K562 (cell line): Measurements from ENCODE around the gene SEMA3G. TPM values are rescaled to one million over a fixed set of nuclear protein-coding genes. Genes with fewer than 3 reads are reported as not detected.

Experiments used
- ATAC-seq: fragments of 200-7000 bp; cut with Tn5 transposase; 3 replicates; pipeline ENCODE4 v1.9.1; 2020; ENCODE audit warnings: moderate library complexity
- BruUV-seq: library from RNA; stranded (reverse); fragments of 400-500 nt; replicated peaks from 2 replicates; lab custom pipeline; 2021; lab: Mats Ljungman, UMichigan
- CTCF ChIA-PET: fragments of 300-600 bp; formaldehyde crosslinking; extraction: SDS; loops from one replicate; lab custom pipeline; 2021; ENCODE audit warnings: low intra/inter-chr PET ratio; lab: Yijun Ruan, JAX
- POLR2A ChIA-PET: fragments of 300-600, 350-650 bp; sonication (Branson Sonifier 250); formaldehyde crosslinking; extraction: SDS; loops from one replicate; lab custom pipeline; 2021; ENCODE audit warnings: antibody characterized with exemption, inconsistent platforms; lab: Yijun Ruan, JAX
- DNase-seq, 4 experiments: peaks; one replicate each; pipeline versions ENCODE4 v3.0.0 to v3.0.0-alpha.2; 2011 to 2018; ENCODE audit warnings: low spot score in 3 of 4, mixed read lengths in 3 of 4; ENCODE audit errors: extremely low read depth in 1 of 4
- FAIRE-seq: peaks from 2 replicates; lab custom pipeline; 2011; peaks lifted over from hg19 to GRCh38; lab: Jason Lieb, UNC
- H2AFZ ChIP-seq: 2 replicates; pipeline ENCODE4 v1.6.0; 2011; ENCODE audit warnings: low read depth, low read length, control low read depth, inconsistent platforms
- H3K27ac ChIP-seq: fragments of 200-600 bp; 3 replicates; pipeline ENCODE4 v1.8.0; 2011; ENCODE audit warnings: low read depth, mild to moderate bottlenecking, control low read depth, inconsistent platforms, low read length, moderate library complexity, mixed read lengths; ENCODE audit errors: extremely low read depth
- H3K27me3 ChIP-seq, 2 experiments: fragments of 300-600 bp in 1 of 2; 2 replicates in 1 of 2; 3 replicates in 1 of 2; pipeline versions ENCODE4 v1.6.0 to v1.8.0; 2011; ENCODE audit warnings: inconsistent platforms in 2 of 2, low read length in 2 of 2, mild to moderate bottlenecking in 1 of 2, mixed read lengths in 1 of 2, moderate library complexity in 1 of 2; ENCODE audit not compliant: control insufficient read depth in 2 of 2, insufficient read depth in 2 of 2
- H3K36me3 ChIP-seq: fragments of 300-600 bp; 3 replicates; pipeline ENCODE4 v1.8.0; 2011; ENCODE audit warnings: mild to moderate bottlenecking, low read length, inconsistent platforms; ENCODE audit not compliant: control insufficient read depth, insufficient read depth
- H3K4me1 ChIP-seq, 2 experiments: fragments of 200-600 bp in 1 of 2; replicated peaks in 1 of 2; 2 replicates in 1 of 2; 3 replicates in 1 of 2; pipeline versions ENCODE4 v1.5.1 to v1.8.0; 2011; ENCODE audit warnings: inconsistent platforms in 2 of 2, low read length in 2 of 2, mild to moderate bottlenecking in 1 of 2, mixed read lengths in 1 of 2, moderate library complexity in 1 of 2; ENCODE audit not compliant: control insufficient read depth in 2 of 2, insufficient read depth in 2 of 2
- H3K4me2 ChIP-seq: 2 replicates; pipeline ENCODE4 v1.6.1; 2011; ENCODE audit warnings: low read length, control low read depth, inconsistent platforms, mixed read lengths; ENCODE audit not compliant: insufficient read depth
- H3K4me3 ChIP-seq: fragments of 200-600 bp; sonication (generic), shearing (Covaris generic); 2 replicates; pipeline ENCODE4 v1.5.1; 2016; ENCODE audit warnings: control low read depth, inconsistent platforms
- H3K79me2 ChIP-seq: fragments of 200-600 bp; 3 replicates; pipeline ENCODE4 v1.8.0; 2011; ENCODE audit warnings: low read length, inconsistent platforms; ENCODE audit not compliant: control insufficient read depth, insufficient read depth
- H3K9ac ChIP-seq, 2 experiments: 2 replicates each; pipeline versions ENCODE4 v1.6.0 to v1.6.1; 2011; ENCODE audit warnings: low read depth in 2 of 2, low read length in 2 of 2, control low read depth in 1 of 2, inconsistent platforms in 1 of 2, mild to moderate bottlenecking in 1 of 2, mixed read lengths in 1 of 2; ENCODE audit not compliant: insufficient read depth in 1 of 2
- H3K9me1 ChIP-seq: one replicate; pipeline ENCODE4 v1.6.0; 2011; ENCODE audit warnings: inconsistent platforms, mild to moderate bottlenecking, low read length, moderate library complexity; ENCODE audit not compliant: control insufficient read depth, insufficient read depth
- H3K9me3 ChIP-seq: replicated peaks from 2 replicates; pipeline ENCODE4 v1.5.1; 2011; ENCODE audit warnings: low read depth, low read length, inconsistent platforms; ENCODE audit not compliant: control insufficient read depth, insufficient read depth
- H4K20me1 ChIP-seq: replicated peaks from 2 replicates; pipeline ENCODE4 v1.6.1; 2011; ENCODE audit warnings: low read length, inconsistent platforms, mixed read lengths; ENCODE audit not compliant: control insufficient read depth, insufficient read depth
- CBX5 ChIP-seq: IDR thresholded peaks from 2 replicates; pipeline ENCODE4 v1.6.1; 2014; ENCODE audit warnings: low read depth, borderline replicate concordance
- ELF2 ChIP-seq: fragments of 250-450 bp; sonication (Bioruptor Pico); IDR thresholded peaks from 2 replicates; pipeline ENCODE4 v1.5.0; 2021; ENCODE audit warnings: mild to moderate bottlenecking
- GATAD2A ChIP-seq: fragments of 450-650 bp; IDR thresholded peaks from 2 replicates; pipeline ENCODE4 v1.6.1; 2017
- HNRNPL ChIP-seq: fragments of 200-400 bp; formaldehyde crosslinking; IDR thresholded peaks from 2 replicates; pipeline ENCODE4 v1.6.1; 2017; ENCODE audit warnings: low read depth, mild to moderate bottlenecking, low read length
- KLF16 ChIP-seq: IDR thresholded peaks from 2 replicates; pipeline ENCODE4 v1.6.1; 2016; ENCODE audit warnings: antibody characterized with exemption
- NR3C1 ChIP-seq: sonication (generic); formaldehyde crosslinking; IDR thresholded peaks from 2 replicates; pipeline ENCODE4 v1.8.1; 2022; ENCODE audit warnings: missing genetic modification reagents
- POLR2AphosphoS5 ChIP-seq: IDR thresholded peaks from 2 replicates; pipeline ENCODE4 v1.6.1; 2011; ENCODE audit warnings: mild to moderate bottlenecking, low read depth, low read length, moderate library complexity; ENCODE audit not compliant: control insufficient read depth, insufficient read depth
- STAT5A ChIP-seq: IDR thresholded peaks from 2 replicates; pipeline ENCODE4 v1.6.1; 2012; ENCODE audit warnings: low read length, inconsistent platforms, borderline replicate concordance
- ZNF212 ChIP-seq: fragments of 450-650 bp; formaldehyde crosslinking; IDR thresholded peaks from 2 replicates; pipeline ENCODE4 v1.4.0; 2020; ENCODE audit warnings: mild to moderate bottlenecking
- ZNF431 ChIP-seq: sonication (generic); formaldehyde crosslinking; IDR thresholded peaks from 2 replicates; pipeline ENCODE4 v1.8.0; 2022; ENCODE audit warnings: mild to moderate bottlenecking, missing genetic modification reagents
- ZNF766 ChIP-seq: fragments of 200-800 bp; sonication (Bioruptor generic); conservative IDR thresholded peaks from 2 replicates; pipeline ENCODE4 v1.6.1; 2016; ENCODE audit warnings: missing genetic modification characterization, missing compliant biosample characterization
- WGBS: fragments of 100-300 bp; shearing (Covaris generic); methylation state at CpG from one replicate; pipeline ENCODE4 v1.1.6; 2016; ENCODE audit warnings: low coverage, mixed read lengths; ENCODE audit not compliant: insufficient coverage; ENCODE audit errors: missing lambda C conversion rate; 5-methylcytosine and 5-hydroxymethylcytosine counted together
- in situ Hi-C: fragments of 300-500 bp; cut with MboI; formaldehyde crosslinking; loops from 4 replicates; pipeline ENCODE4 v1.15.0; 2018; ENCODE audit warnings: inconsistent platforms, mixed read lengths
- intact Hi-C: fragments of 100-400 bp; cut with micrococcal nuclease; formaldehyde crosslinking; loops from 2 replicates; pipeline ENCODE4 v1.14.2; 2022
- polyA plus RNA-seq, 8 experiments: library from polyadenylated mRNA; depleted of rRNA in 4 of 8; stranded (reverse) in 5 of 8; unstranded in 3 of 8; fragments of >200 nt; fragmentation: Nextera tagmentation in 2 of 8; fragmentation: Illumina TruSeq in 1 of 8; extraction: Ambion mirVana in 2 of 8; extraction: Trizol in 1 of 8; gene quantifications; 2 replicates each; pipeline versions ENCODE4 v1.2.1 to v1.2.3, GENCODE V29; 2011 to 2014; ENCODE audit warnings: inconsistent platforms in 1 of 8, missing spikeins in 1 of 8
- total RNA-seq, 7 experiments: library from RNA; depleted of rRNA in 6 of 7; stranded (reverse); fragments of >200 nt in 6 of 7; fragmentation: Illumina TruSeq in 2 of 7; extraction: Trizol in 2 of 7; gene quantifications; 2 replicates each; pipeline versions ENCODE4 v1.2.1 to v1.2.3, GENCODE V29; 2011 to 2021; ENCODE audit warnings: low replicate concordance in 1 of 7
- TF ChIP-seq, protein P1 (sequence below): sonication (generic); formaldehyde crosslinking; IDR thresholded peaks from 2 replicates; pipeline ENCODE4 v1.8.1; 2023; ENCODE audit warnings: mild to moderate bottlenecking, missing genetic modification reagents
- TF ChIP-seq, protein P2 (sequence below): fragments of 450-650 bp; formaldehyde crosslinking; IDR thresholded peaks from 2 replicates; pipeline ENCODE4 v1.4.0; 2022; ENCODE audit warnings: missing genetic modification characterization
- TF ChIP-seq, protein P3 (sequence below): IDR thresholded peaks from 2 replicates; pipeline ENCODE4 v1.6.1; 2011; ENCODE audit not compliant: insufficient read length; ENCODE audit errors: extremely low read depth

Gene SEMA3G
- total and polyA plus RNA-seq, 9 of the 15 experiments (the other 6 are each of a cell fraction or from before 2014, with no cell fraction given) = 0.04 to 0.07 (median 0.05) TPM; not detected in 6

DNA sequence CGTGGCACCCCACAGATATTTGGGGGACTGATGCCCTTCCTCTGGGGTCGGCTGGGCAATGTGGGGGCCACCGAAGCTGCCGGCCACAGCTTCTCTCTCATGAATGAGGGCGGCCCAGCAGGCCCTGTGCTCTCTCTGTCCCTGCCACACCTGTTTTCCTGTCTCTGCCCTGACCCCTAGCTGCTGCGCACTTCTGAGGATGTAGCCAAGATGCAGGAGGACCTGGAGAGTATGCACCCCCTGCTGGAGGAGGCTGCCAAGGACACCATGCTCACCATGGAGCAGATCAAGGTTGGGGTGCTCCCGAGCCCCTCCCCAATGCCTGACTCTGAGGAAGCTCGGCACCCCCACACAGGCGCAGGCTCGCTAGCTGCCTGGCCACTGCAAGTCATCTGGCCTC is 59.7 kb downstream of the SEMA3G start (continued):
- TF ChIP-seq, protein P1, sequence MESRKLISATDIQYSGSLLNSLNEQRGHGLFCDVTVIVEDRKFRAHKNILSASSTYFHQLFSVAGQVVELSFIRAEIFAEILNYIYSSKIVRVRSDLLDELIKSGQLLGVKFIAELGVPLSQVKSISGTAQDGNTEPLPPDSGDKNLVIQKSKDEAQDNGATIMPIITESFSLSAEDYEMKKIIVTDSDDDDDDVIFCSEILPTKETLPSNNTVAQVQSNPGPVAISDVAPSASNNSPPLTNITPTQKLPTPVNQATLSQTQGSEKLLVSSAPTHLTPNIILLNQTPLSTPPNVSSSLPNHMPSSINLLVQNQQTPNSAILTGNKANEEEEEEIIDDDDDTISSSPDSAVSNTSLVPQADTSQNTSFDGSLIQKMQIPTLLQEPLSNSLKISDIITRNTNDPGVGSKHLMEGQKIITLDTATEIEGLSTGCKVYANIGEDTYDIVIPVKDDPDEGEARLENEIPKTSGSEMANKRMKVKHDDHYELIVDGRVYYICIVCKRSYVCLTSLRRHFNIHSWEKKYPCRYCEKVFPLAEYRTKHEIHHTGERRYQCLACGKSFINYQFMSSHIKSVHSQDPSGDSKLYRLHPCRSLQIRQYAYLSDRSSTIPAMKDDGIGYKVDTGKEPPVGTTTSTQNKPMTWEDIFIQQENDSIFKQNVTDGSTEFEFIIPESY (CRISPR knock-in tag) = peak; percentile 99

DNA sequence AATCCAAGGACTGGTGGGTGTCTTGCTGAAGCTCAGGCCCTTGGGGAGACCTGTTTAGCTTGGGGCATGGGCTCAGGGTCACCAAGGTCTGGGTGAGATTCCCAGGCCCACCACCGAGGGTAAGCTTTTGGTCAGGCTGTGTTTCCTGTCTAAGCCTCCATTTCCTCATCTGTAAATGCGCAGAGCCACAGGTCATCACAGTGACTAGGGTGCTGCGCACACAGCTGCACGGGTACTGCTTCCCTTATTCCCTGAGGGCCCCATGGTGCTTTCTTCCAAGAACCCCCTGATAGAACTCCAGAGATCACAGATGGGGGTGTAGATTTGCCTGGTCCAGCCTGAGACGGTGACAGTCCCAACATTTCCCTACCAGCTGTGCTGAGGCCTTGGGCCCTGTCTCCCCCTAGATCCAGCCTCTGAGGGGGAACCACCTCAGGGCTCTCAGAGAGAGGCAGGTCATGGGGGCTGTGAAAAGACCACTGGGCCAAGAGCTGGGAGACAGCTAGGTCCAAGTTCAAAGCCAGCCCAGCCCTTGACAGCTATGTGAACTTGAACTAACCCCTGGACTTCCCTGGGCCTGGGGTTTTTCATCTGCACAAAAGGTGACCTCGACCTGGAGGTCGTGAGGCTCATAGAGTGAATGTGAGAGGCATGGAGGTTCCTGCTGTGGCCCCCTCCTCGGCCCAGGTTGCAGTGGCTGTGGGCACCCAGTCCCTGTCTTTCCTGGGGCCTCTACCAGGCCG is 60.7 kb downstream of the SEMA3G start:
- 39% methylated on average over 6 of the region's 9 CpGs for WGBS
- POLR2A ChIA-PET = interaction anchor here (0.6 to 1.5 kb wide), 7 partner anchors 12 to 748 kb away, joined by 3 to 7 read pairs (median 3); partner anchors contain the start of gene GLYCTK
- Histone ChIP-seq H3K79me2 (no peaks in the 10 kb centered on the region), H3K36me3 (no peaks in the 10 kb centered on the region), H2AFZ (no peak overlapping the region), H3K9me1 (no peaks in the 10 kb centered on the region), H3K9ac (no peak overlapping the region), H3K27me3 (no peaks in the 10 kb centered on the region), H4K20me1 (no peaks in the 10 kb centered on the region), H3K4me3 (no peak overlapping the region), H3K4me2 (no peak overlapping the region), H3K9me3 (no peaks in the 10 kb centered on the region), H3K27ac (no peak overlapping the region), H3K4me1 (peaks cover 0 to 48% of the 10 kb centered on the region in 2 experiments; a peak in 2 of 5 replicates)
- no TSS peak for BruUV-seq
- ATAC-seq = no peak
- FAIRE-seq = no peak
- no peak for DNase-seq
- TF ChIP-seq HNRNPL = no peak
- TF ChIP-seq, protein P2, sequence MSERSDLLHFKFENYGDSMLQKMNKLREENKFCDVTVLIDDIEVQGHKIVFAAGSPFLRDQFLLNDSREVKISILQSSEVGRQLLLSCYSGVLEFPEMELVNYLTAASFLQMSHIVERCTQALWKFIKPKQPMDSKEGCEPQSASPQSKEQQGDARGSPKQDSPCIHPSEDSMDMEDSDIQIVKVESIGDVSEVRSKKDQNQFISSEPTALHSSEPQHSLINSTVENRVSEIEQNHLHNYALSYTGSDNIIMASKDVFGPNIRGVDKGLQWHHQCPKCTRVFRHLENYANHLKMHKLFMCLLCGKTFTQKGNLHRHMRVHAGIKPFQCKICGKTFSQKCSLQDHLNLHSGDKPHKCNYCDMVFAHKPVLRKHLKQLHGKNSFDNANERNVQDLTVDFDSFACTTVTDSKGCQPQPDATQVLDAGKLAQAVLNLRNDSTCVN (CRISPR knock-in tag) = no peak
- no peak for TF ChIP-seq ZNF431 (CRISPR knock-in tag)
- TF ChIP-seq, protein P3, sequence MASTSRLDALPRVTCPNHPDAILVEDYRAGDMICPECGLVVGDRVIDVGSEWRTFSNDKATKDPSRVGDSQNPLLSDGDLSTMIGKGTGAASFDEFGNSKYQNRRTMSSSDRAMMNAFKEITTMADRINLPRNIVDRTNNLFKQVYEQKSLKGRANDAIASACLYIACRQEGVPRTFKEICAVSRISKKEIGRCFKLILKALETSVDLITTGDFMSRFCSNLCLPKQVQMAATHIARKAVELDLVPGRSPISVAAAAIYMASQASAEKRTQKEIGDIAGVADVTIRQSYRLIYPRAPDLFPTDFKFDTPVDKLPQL = no peak
- TF ChIP-seq CBX5 = no peak
- TF ChIP-seq KLF16 = no peak
- no peak for TF ChIP-seq ELF2 (CRISPR knock-in tag)
- TF ChIP-seq NR3C1 (CRISPR knock-in tag) = no peak
- no peak for TF ChIP-seq GATAD2A
- no peak for TF ChIP-seq ZNF212 (CRISPR knock-in tag)
- no peak for TF ChIP-seq POLR2AphosphoS5
- no peak for TF ChIP-seq ZNF766
- no peak for TF ChIP-seq STAT5A
- CTCF ChIA-PET = interaction anchor here (0.5 to 1.8 kb wide), 5 partner anchors 93 to 597 kb away, joined by 3 to 10 read pairs (median 4); no protein-coding TSS in a partner anchor
- in situ Hi-C loops = loop anchor here (10.0 to 25.0 kb wide), 2 partner anchors 89 to 372 kb away; no protein-coding TSS in a partner anchor
- intact Hi-C loops = no loop called here
